Osteoblast (primary cell): ENCODE measurements around the gene PARL. TPM values are rescaled to one million over a fixed set of nuclear protein-coding genes. Genes with fewer than 3 reads are reported as not detected.

Source experiments
- DNase-seq: peaks from one replicate; pipeline ENCODE4 v3.0.0; 2011; ENCODE audit warnings: low spot score, mixed read lengths; ENCODE audit not compliant: insufficient read length; ENCODE audit errors: missing footprints
- H2AFZ ChIP-seq: 2 replicates; pipeline ENCODE4 v1.6.0; 2011; ENCODE audit warnings: mild to moderate bottlenecking, low read length
- H3K27ac ChIP-seq: 2 replicates; pipeline ENCODE4 v1.5.1; 2011; ENCODE audit warnings: mild to moderate bottlenecking, low read depth, low read length, moderate library complexity
- H3K27me3 ChIP-seq: 2 replicates; pipeline ENCODE4 v1.6.0; 2012; ENCODE audit warnings: mild to moderate bottlenecking, control low read depth, inconsistent platforms, low read length, moderate library complexity; ENCODE audit not compliant: insufficient read depth
- H3K36me3 ChIP-seq: 2 replicates; pipeline ENCODE4 v1.5.1; 2011; ENCODE audit warnings: mild to moderate bottlenecking, low read length, control low read depth, moderate library complexity; ENCODE audit not compliant: insufficient read depth
- H3K4me1 ChIP-seq: 2 replicates; pipeline ENCODE4 v1.5.1; 2011; ENCODE audit warnings: mild to moderate bottlenecking, low read length, control low read depth, moderate library complexity; ENCODE audit not compliant: insufficient read depth
- H3K4me2 ChIP-seq: 2 replicates; pipeline ENCODE4 v1.6.0; 2011; ENCODE audit warnings: mild to moderate bottlenecking, low read length; ENCODE audit not compliant: insufficient read depth
- H3K4me3 ChIP-seq: fragments of 200-600 bp; sonication (generic); 3 replicates; pipeline ENCODE4 v1.5.1; 2012; ENCODE audit warnings: mild to moderate bottlenecking, low read length, inconsistent platforms; ENCODE audit not compliant: insufficient read depth
- H3K79me2 ChIP-seq: 2 replicates; pipeline ENCODE4 v1.6.0; 2012; ENCODE audit warnings: mild to moderate bottlenecking, low read length, control low read depth, inconsistent platforms; ENCODE audit not compliant: insufficient read depth
- H3K9me3 ChIP-seq: 2 replicates; pipeline ENCODE4 v1.5.1; 2011; ENCODE audit warnings: low read depth, low read length, control low read depth
- H4K20me1 ChIP-seq: 2 replicates; pipeline ENCODE4 v1.6.0; 2012; ENCODE audit warnings: mild to moderate bottlenecking, low read length, control low read depth; ENCODE audit not compliant: insufficient read depth
- CTCF ChIP-seq: IDR thresholded peaks from 2 replicates; pipeline ENCODE4 v1.5.1; 2011; ENCODE audit warnings: mild to moderate bottlenecking, low read depth, low read length, moderate library complexity; ENCODE audit errors: extremely low read depth
- total RNA-seq: library from RNA; depleted of rRNA; stranded (reverse); fragments of >200 nt; gene quantifications from 2 replicates; pipeline ENCODE4 v1.2.3, GENCODE V29; 2012

PARL gene
- total RNA-seq, 1 donor: 34.0 TPM

- peaks cover 15% of the 10 kb centered on the region for H3K36me3 ChIP-seq
- DNase-seq: no peak
- H4K20me1 ChIP-seq: no peaks in the 10 kb centered on the region
- no peak overlapping the region for H3K4me3 ChIP-seq
- H3K79me2 ChIP-seq: no peaks in the 10 kb centered on the region
- TF ChIP-seq CTCF: no peak
- H3K9me3 ChIP-seq: no peaks in the 10 kb centered on the region
- no peak overlapping the region for H2AFZ ChIP-seq
- peaks cover 7% of the 10 kb centered on the region for H3K4me1 ChIP-seq
- H3K27me3 ChIP-seq: no peaks in the 10 kb centered on the region
- H3K4me2 ChIP-seq: no peak overlapping the region
- H3K27ac ChIP-seq: no peak overlapping the region
Observed at GRCh38 chr3:183921096-183921495, 36.4 kb upstream of the PARL start.

- TF ChIP-seq CTCF: no peak
- Histone ChIP-seq H3K36me3 (peaks cover 15% of the 10 kb centered on the region), H3K4me1 (peaks cover 7% of the 10 kb centered on the region), H3K27me3 (no peaks in the 10 kb centered on the region), H2AFZ (no peak overlapping the region), H3K79me2 (no peaks in the 10 kb centered on the region), H3K4me2 (no peak overlapping the region), H3K27ac (no peak overlapping the region), H4K20me1 (no peaks in the 10 kb centered on the region), H3K9me3 (no peaks in the 10 kb centered on the region), H3K4me3 (no peak overlapping the region)
- no peak for DNase-seq
Observed at GRCh38 chr3:183920416-183920815, 35.7 kb upstream of the PARL start.

DNA sequence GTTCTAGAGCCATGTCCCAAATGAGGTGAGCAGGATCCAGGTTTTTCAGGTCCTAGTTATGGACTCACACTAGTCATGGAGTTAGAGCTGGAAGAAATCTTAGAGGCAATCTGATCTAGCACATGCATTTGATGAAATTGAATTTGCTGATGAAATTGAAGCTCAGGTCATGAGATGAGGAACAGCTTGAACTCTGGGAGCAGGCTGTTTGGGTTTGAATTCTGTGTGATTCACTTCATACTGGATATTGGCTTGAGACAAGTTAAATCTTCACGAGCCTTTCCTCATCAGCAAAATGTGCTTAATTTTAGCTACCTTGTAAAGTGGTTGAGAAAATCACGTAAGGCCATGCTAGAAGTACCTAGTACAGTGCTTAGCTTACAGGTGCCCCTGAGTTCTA lies 33.5 kb upstream of the PARL start:
- no peak for TF ChIP-seq CTCF
- no peak overlapping the region for H3K27ac ChIP-seq
- no peak overlapping the region for H3K4me2 ChIP-seq
- no peak overlapping the region for H3K4me3 ChIP-seq
- H3K27me3 ChIP-seq: no peaks in the 10 kb centered on the region
- no peaks in the 10 kb centered on the region for H4K20me1 ChIP-seq
- no peak overlapping the region for H2AFZ ChIP-seq
- no peaks in the 10 kb centered on the region for H3K79me2 ChIP-seq
- H3K36me3 ChIP-seq: peaks cover 15% of the 10 kb centered on the region
- H3K4me1 ChIP-seq: no peaks in the 10 kb centered on the region
- no peaks in the 10 kb centered on the region for H3K9me3 ChIP-seq
- DNase-seq: no peak

DNA sequence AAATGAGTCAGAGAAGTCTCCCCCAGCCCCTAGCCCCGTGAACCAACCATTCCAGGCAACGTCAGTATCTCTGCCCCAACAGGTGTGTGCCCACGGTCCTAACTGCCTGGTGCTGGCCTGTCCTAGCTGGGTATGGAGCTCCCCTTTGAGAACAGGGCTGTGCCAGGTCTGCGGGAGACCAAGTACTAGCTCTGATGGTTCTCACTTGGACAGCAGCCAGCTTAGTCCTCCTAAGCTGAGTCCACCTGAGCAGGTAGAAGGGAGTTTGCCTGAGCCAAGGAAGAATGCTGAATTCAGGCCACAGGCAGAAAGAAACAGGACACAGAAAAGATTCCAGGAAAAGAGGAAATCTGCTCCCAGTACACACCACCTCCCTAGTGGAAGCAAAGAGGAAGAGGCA lies 33.1 kb upstream of the PARL start:
- Histone ChIP-seq H3K27ac (no peak overlapping the region), H3K4me1 (no peaks in the 10 kb centered on the region), H4K20me1 (no peaks in the 10 kb centered on the region)

More for the DNA sequence above, 33.1 kb upstream of the PARL start:
- Histone ChIP-seq H3K4me2 (no peak overlapping the region), H2AFZ (no peak overlapping the region), H3K9me3 (no peaks in the 10 kb centered on the region), H3K4me3 (no peak overlapping the region), H3K27me3 (no peaks in the 10 kb centered on the region), H3K36me3 (peaks cover 15% of the 10 kb centered on the region), H3K79me2 (no peaks in the 10 kb centered on the region)
- TF ChIP-seq CTCF: no peak
- DNase-seq: no peak
